Uterus (tissue), 2 donors: ENCODE measurements around the gene NDN.

Experiments
- CTCF ChIP-seq, 4 experiments: fragments of 200-600 bp in 2 of 4; fragments of 450-650 bp in 2 of 4; sonication (generic) in 2 of 4; IDR thresholded peaks; one replicate each; pipeline ENCODE4 v1.5.1; 2016 to 2019; ENCODE audit warnings: antibody characterized with exemption in 4 of 4, mild to moderate bottlenecking in 2 of 4, moderate library complexity in 1 of 4
- POLR2A ChIP-seq, 2 donors: fragments of 450-650 bp; IDR thresholded peaks; one replicate each; pipeline ENCODE4 v1.6.1; 2016; ENCODE audit warnings: antibody characterized with exemption in 2 of 2, mild to moderate bottlenecking in 1 of 2, moderate library complexity in 1 of 2

GRCh38 chr15:23647421-23648370, 39.4 kb downstream of the NDN start, which contains the start of gene MAGEL2:
- TF ChIP-seq CTCF (IDR thresholded peaks at IDR 0.05) (no peak), POLR2A (IDR thresholded peaks at IDR 0.05) (no peak)
